A673 (cell line): ENCODE data around the gene SHROOM3. TPM values are rescaled to one million over a fixed set of nuclear protein-coding genes. Genes with fewer than 3 reads are reported as not detected.

Source experiments
- BruUV-seq: library from RNA; stranded (reverse); fragments of 400-500 nt; replicated peaks from 2 replicates; lab custom pipeline; 2021; lab: Mats Ljungman, UMichigan
- CTCF ChIA-PET: fragments of 300-600 bp; sonication (Branson Sonifier 250); formaldehyde crosslinking; loops from one replicate; lab custom pipeline; 2022; ENCODE audit warnings: antibody characterized with exemption; lab: Charles Lee
- POLR2A ChIA-PET: fragments of 300-600 bp; sonication (Branson Sonifier 250); formaldehyde crosslinking; loops from one replicate; lab custom pipeline; 2022; ENCODE audit warnings: antibody characterized with exemption; ENCODE audit not compliant: low non-redundant PET; lab: Charles Lee
- DNase-seq: peaks from one replicate; pipeline ENCODE4 v3.0.0-alpha.2; 2015; ENCODE audit warnings: low spot score
- H3K27ac ChIP-seq: fragments of 200-600 bp; sonication (generic); 2 replicates; pipeline ENCODE4 v1.5.1; 2016; ENCODE audit warnings: mixed run types, low read depth, mild to moderate bottlenecking, mixed read lengths, antibody characterized with exemption, low read length; ENCODE audit not compliant: poor library complexity, severe bottlenecking
- H3K27me3 ChIP-seq: fragments of 200-600 bp; sonication (generic); replicated peaks from 2 replicates; pipeline ENCODE4 v1.6.1; 2017; ENCODE audit warnings: mixed run types, low read depth, mild to moderate bottlenecking, mixed read lengths, antibody characterized with exemption, low read length; ENCODE audit not compliant: insufficient read depth, poor library complexity
- H3K36me3 ChIP-seq: fragments of 200-600 bp; sonication (generic); 2 replicates; pipeline ENCODE4 v1.6.1; 2016; ENCODE audit warnings: mixed run types, mild to moderate bottlenecking, mixed read lengths, antibody characterized with exemption, low read length; ENCODE audit not compliant: insufficient read depth, poor library complexity, severe bottlenecking
- H3K4me1 ChIP-seq: fragments of 200-600 bp; sonication (generic); 2 replicates; pipeline ENCODE4 v1.6.1; 2017; ENCODE audit warnings: mixed run types, mild to moderate bottlenecking, mixed read lengths, antibody characterized with exemption, low read length; ENCODE audit not compliant: insufficient read depth, poor library complexity, severe bottlenecking
- H3K4me3 ChIP-seq: fragments of 200-600 bp; sonication (generic); 2 replicates; pipeline ENCODE4 v1.5.1; 2016; ENCODE audit warnings: low read depth, mixed run types, mild to moderate bottlenecking, mixed read lengths, low read length; ENCODE audit not compliant: poor library complexity, severe bottlenecking
- H3K9me3 ChIP-seq: fragments of 200-600 bp; sonication (generic); 2 replicates; pipeline ENCODE4 v1.6.1; 2016; ENCODE audit warnings: mixed run types, low read depth, mild to moderate bottlenecking, mixed read lengths, antibody characterized with exemption, low read length; ENCODE audit not compliant: poor library complexity, severe bottlenecking
- CTCF ChIP-seq: fragments of 300-800, 200-600 bp; sonication (generic); conservative IDR thresholded peaks from 2 replicates; pipeline ENCODE4 v1.5.1; 2017; ENCODE audit warnings: low read depth, mild to moderate bottlenecking, antibody characterized with exemption, low read length, moderate library complexity, mixed read lengths
- EZH2 ChIP-seq: fragments of 200-600 bp; sonication (generic); IDR thresholded peaks from 2 replicates; pipeline ENCODE4 v1.6.1; 2017; ENCODE audit warnings: borderline replicate concordance, low read depth, mild to moderate bottlenecking, mixed read lengths, antibody characterized with exemption, low read length; ENCODE audit not compliant: poor library complexity, severe bottlenecking
- intact Hi-C: fragments of 100-400 bp; cut with micrococcal nuclease; formaldehyde crosslinking; loops from one replicate; pipeline ENCODE4 v1.10.0; 2022; ENCODE audit not compliant: unreplicated experiment
- total RNA-seq: library from RNA; stranded (reverse); gene quantifications from 2 replicates; pipeline ENCODE4 v1.2.3, GENCODE V29; 2021

Gene SHROOM3
- total RNA-seq, 1 experiment from 2014 or later: 9.3 TPM

DNA sequence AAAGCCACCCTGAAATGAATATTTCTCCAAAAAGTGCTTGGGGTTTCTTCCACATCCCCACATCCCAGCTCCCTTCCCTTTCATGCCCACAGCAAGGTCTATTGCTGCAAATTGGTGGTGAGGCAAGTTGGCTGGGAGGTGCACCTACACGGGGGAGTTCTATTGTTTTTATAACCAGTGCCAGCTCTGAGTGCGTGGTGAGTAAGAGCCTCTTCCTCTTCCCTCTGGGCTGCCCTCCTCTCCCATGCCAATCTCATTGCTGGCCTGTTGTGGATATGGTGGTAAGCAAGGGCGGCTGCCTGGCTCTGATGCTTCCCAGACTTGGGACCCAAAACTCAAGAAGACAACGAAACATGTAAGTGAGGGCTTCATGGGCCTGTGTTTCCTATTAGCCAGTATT, 204.3 kb downstream of the SHROOM3 start:
- TF ChIP-seq EZH2: no peak
- no peak for TF ChIP-seq CTCF
- BruUV-seq: no TSS peak
- no peak overlapping the region for H3K4me3 ChIP-seq
- peaks cover 7% of the 10 kb centered on the region for H3K4me1 ChIP-seq
- no peaks in the 10 kb centered on the region for H3K36me3 ChIP-seq
- ChIA-PET POLR2A (no interaction called here), CTCF (no interaction called here)
- DNase-seq: no peak
- H3K9me3 ChIP-seq: no peaks in the 10 kb centered on the region
- no peaks in the 10 kb centered on the region for H3K27me3 ChIP-seq
- intact Hi-C loops: no loop called here
- no peak overlapping the region for H3K27ac ChIP-seq

DNA sequence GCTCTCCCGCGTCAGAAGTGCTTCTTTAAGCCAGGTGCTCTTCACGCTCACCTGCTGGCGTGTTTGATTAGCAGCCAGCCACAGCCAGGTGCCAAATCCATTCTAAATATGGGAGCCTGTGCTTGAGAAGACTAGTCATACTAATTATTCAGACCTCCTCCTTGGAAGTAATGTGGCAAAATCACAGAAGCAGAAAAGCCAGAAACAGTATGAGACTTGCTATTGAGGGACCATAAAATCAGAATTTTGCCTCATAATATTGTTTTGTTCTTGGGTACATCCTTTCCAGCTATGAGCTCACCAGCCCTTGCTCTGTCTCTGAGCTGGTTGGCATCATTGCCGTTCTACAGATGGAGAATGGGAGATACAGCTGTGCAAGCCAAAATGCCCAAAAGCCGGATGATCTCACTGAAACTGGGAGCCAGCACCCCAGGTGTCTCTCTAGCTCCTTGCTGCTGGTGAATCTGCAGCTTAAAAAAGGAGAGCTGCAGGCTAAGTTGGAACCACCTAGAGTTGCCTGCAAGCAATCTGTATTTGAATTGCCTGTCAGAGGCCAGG, 205.4 kb downstream of the SHROOM3 start:
- H3K4me1 ChIP-seq: peaks cover 7% of the 10 kb centered on the region
- H3K27ac ChIP-seq: no peak overlapping the region
- no peak for DNase-seq
- H3K4me3 ChIP-seq: no peak overlapping the region
- TF ChIP-seq EZH2 (no peak), CTCF (no peak)
- H3K27me3 ChIP-seq: no peaks in the 10 kb centered on the region
- CTCF ChIA-PET: no interaction called here
- H3K9me3 ChIP-seq: no peaks in the 10 kb centered on the region
- intact Hi-C loops: no loop called here
- POLR2A ChIA-PET: no interaction called here
- no peaks in the 10 kb centered on the region for H3K36me3 ChIP-seq
- BruUV-seq: no TSS peak

DNA sequence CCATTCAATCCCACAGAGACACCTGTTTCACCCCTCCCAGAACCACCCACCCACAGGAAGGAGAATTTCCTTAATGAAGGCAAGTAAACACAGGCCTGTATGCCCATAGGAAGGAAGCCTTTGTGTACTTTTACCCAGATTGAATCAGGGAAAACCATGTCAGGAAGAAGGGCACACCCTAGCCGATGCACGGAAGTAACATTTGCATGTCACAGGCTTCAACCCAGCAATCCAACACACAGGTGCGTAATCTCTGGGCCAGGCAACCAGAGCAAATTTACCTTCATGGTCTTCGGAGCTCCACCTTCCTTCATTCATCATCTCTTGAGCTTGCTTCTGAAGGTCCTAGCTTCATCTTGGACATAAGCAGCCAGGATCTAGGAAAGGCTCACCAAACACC, 206.3 kb downstream of the SHROOM3 start:
- no peak for TF ChIP-seq EZH2
- TF ChIP-seq CTCF: no peak
- POLR2A ChIA-PET: no interaction called here

More for the DNA sequence above, 206.3 kb downstream of the SHROOM3 start:
- Histone ChIP-seq H3K27ac (no peak overlapping the region), H3K27me3 (no peaks in the 10 kb centered on the region), H3K36me3 (no peaks in the 10 kb centered on the region), H3K9me3 (no peaks in the 10 kb centered on the region), H3K4me3 (no peak overlapping the region), H3K4me1 (peaks cover 6% of the 10 kb centered on the region)
- DNase-seq: no peak
- CTCF ChIA-PET: no interaction called here
- intact Hi-C loops: no loop called here
- no TSS peak for BruUV-seq
